Lung (tissue), 12 donors: Measurements from ENCODE around the gene INO80. TPM values are rescaled to one million over a fixed set of nuclear protein-coding genes. Genes with fewer than 3 reads are reported as not detected.

Experiments
- ATAC-seq: fragments of 200-7000 bp; cut with Tn5 transposase; one replicate; pipeline ENCODE4 v1.9.1; 2020; ENCODE audit warnings: moderate number of reproducible peaks; ENCODE audit not compliant: insufficient read depth, low FRiP score
- DNase-seq, 3 donors: peaks; one replicate each; pipeline ENCODE4 v3.0.0-alpha.2; 2013 to 2017
- H3K27ac ChIP-seq, 2 donors: one replicate each; pipeline ENCODE4 v1.5.1; 2013; ENCODE audit warnings: mild to moderate bottlenecking in 2 of 2, moderate library complexity in 2 of 2, control low read depth in 1 of 2, inconsistent platforms in 1 of 2, low read depth in 1 of 2, low read length in 1 of 2
- H3K27me3 ChIP-seq, 3 donors: one replicate each; pipeline ENCODE4 v1.5.1; 2013; ENCODE audit warnings: low read length in 2 of 3; ENCODE audit not compliant: control insufficient read depth in 3 of 3, insufficient read depth in 3 of 3
- H3K36me3 ChIP-seq, 4 donors: one replicate each; pipeline ENCODE4 v1.5.1; 2013; ENCODE audit warnings: low read length in 4 of 4, mild to moderate bottlenecking in 1 of 4, moderate library complexity in 1 of 4; ENCODE audit not compliant: control insufficient read depth in 4 of 4, insufficient read depth in 4 of 4
- H3K4me1 ChIP-seq, 5 donors: one replicate each; pipeline ENCODE4 v1.5.1; 2013; ENCODE audit warnings: low read length in 5 of 5, mild to moderate bottlenecking in 2 of 5, moderate library complexity in 1 of 5; ENCODE audit not compliant: control insufficient read depth in 5 of 5, insufficient read depth in 5 of 5
- H3K4me3 ChIP-seq: one replicate; pipeline ENCODE4 v1.5.1; 2013; ENCODE audit warnings: mild to moderate bottlenecking, control low read depth, moderate library complexity
- H3K9ac ChIP-seq, 2 donors: one replicate each; pipeline ENCODE4 v1.5.1; 2013; ENCODE audit warnings: low read length in 2 of 2, control low read depth in 1 of 2; ENCODE audit not compliant: insufficient read depth in 1 of 2
- H3K9me3 ChIP-seq, 4 donors: one replicate each; pipeline ENCODE4 v1.5.1; 2013; ENCODE audit warnings: low read length in 3 of 4, mild to moderate bottlenecking in 1 of 4, moderate library complexity in 1 of 4; ENCODE audit not compliant: control insufficient read depth in 4 of 4, insufficient read depth in 3 of 4
- CTCF ChIP-seq: IDR thresholded peaks from 2 replicates; pipeline ENCODE4 v1.5.1; 2012; ENCODE audit warnings: mild to moderate bottlenecking; ENCODE audit errors: control extremely low read depth, extremely low read depth
- WGBS, 2 donors: extraction: QIAGEN DNeasy Blood & Tissue Kit; methylation state at CpG; one replicate each; pipeline ENCODE4 v1.1.7; 2013; 5-methylcytosine and 5-hydroxymethylcytosine counted together
- polyA plus RNA-seq, 2 donors: library from polyadenylated mRNA; stranded (reverse); fragments of 200-250 nt; gene quantifications; one replicate each; pipeline ENCODE4 v1.2.1, GENCODE V29; 2013
- total RNA-seq, 2 donors: library from RNA; depleted of rRNA in 1 of 2; stranded (reverse); fragments of >200 nt in 1 of 2; gene quantifications; one replicate each; pipeline ENCODE4 v1.2.1, GENCODE V29; 2014 to 2021
- donor health status: control.
- donor health status: control.
- donor health status: Bipolar disorder and iron deficiency.
- donor health status: healthy.
- donor health status: DM: yes; HTN: yes; CAD: no.

INO80 gene
- total and polyA plus RNA-seq, 4 donors = 8.0 to 50.1 (median 22.9) TPM

- 87 to 91% methylated on average over 5 of the region's 5 CpGs for WGBS, 2 donors
- no peak for DNase-seq
- H3K27me3 ChIP-seq = no peaks in the 10 kb centered on the region
- H3K4me1 ChIP-seq = no peaks in the 10 kb centered on the region
- H3K9ac ChIP-seq = no peak overlapping the region
- no peak for TF ChIP-seq CTCF
- H3K4me3 ChIP-seq = no peak overlapping the region
- H3K9me3 ChIP-seq = no peaks in the 10 kb centered on the region
- peaks cover 16 to 41% (median 34%) of the 10 kb centered on the region in 4 donors for H3K36me3 ChIP-seq
- no peak overlapping the region for H3K27ac ChIP-seq
- no peak for ATAC-seq
These were observed 73.2 kb downstream of the INO80 start for GRCh38 chr15:41042851-41043250.

- TF ChIP-seq CTCF = no peak
- no peak overlapping the region for H3K4me3 ChIP-seq
- no peaks in the 10 kb centered on the region for H3K27me3 ChIP-seq
- peaks cover 0 to 4% (median 0%) of the 10 kb centered on the region in 5 donors for H3K4me1 ChIP-seq
- no peaks in the 10 kb centered on the region for H3K9me3 ChIP-seq
- H3K9ac ChIP-seq = no peak overlapping the region
- DNase-seq = no peak
- H3K36me3 ChIP-seq = peaks cover 12 to 34% (median 17%) of the 10 kb centered on the region in 4 donors
- ATAC-seq = no peak
- H3K27ac ChIP-seq = no peak overlapping the region
These were observed 77.0 kb downstream of the INO80 start for GRCh38 chr15:41039121-41039520.

DNA sequence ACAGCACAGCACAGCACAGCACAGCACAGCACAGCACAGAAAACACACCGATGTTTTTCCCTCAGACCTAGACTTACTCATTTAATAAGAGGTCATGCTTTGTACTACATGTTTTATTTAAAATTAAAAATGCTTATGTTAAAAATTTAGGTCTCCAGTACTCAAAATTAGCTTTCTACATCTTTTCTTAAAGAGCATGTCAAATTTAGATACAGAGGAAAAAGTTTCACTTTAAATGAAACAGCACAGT, 84.1 kb downstream of the INO80 start:
- no peak overlapping the region for H3K9ac ChIP-seq
- no peak for ATAC-seq
- WGBS, 2 donors = 97 to 100% methylated on average over 1 of the region's 1 CpG
- no peak for DNase-seq
- H3K27me3 ChIP-seq = no peaks in the 10 kb centered on the region
- peaks cover 0 to 7% (median 3%) of the 10 kb centered on the region in 4 donors for H3K36me3 ChIP-seq
- no peak for TF ChIP-seq CTCF
- H3K9me3 ChIP-seq = no peaks in the 10 kb centered on the region
- no peak overlapping the region for H3K27ac ChIP-seq
- no peak overlapping the region for H3K4me3 ChIP-seq
- peaks cover 0 to 4% (median 0%) of the 10 kb centered on the region in 5 donors for H3K4me1 ChIP-seq
